Breast epithelium (tissue), 3 donors: ENCODE measurements around the gene C1S.

Experiments
- CTCF ChIP-seq, 3 donors: fragments of 450-650 bp; IDR thresholded peaks; one replicate each; pipeline ENCODE4 v1.5.1; 2016 to 2017; ENCODE audit warnings: antibody characterized with exemption in 3 of 3, mild to moderate bottlenecking in 3 of 3, moderate library complexity in 3 of 3
- POLR2A ChIP-seq: fragments of 450-650 bp; IDR thresholded peaks from one replicate; pipeline ENCODE4 v1.6.1; 2016; ENCODE audit warnings: antibody characterized with exemption, mild to moderate bottlenecking, moderate library complexity

DNA sequence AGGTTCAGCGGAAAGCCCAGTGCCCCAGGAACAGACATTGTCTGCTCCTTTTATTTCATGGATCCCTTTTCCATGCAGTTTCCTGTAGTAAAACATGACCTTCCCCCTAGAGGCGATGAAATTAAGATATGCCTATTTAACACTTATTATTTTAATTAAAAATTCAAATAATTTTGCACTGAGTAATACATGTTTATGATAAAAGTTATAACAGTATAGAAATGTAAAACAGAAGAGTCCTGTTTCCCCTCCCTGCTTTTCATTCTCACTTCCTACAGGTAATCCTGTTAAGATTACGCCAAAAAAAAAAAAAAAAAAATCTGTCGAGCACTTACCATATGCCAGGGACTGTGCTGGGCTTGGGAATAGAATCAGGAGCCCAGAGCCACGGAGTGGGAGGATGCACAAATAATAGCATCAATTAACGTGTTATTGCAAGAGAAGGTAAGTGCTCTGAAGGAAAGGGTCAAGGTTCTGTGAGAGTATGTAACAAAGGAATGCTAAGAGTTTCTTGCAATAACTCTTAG lies 41.4 kb upstream of the C1S start:
- TF ChIP-seq CTCF (IDR thresholded peaks at IDR 0.05) (no peak), POLR2A (no peak)
